Mesendoderm (in vitro differentiated cells): Measurements from ENCODE around the gene POU3F1.
A peak's percentile ranks its signal among the peaks of the same experiment; 100 is the strongest.

ENCODE experiments used
- DNase-seq: peaks from one replicate; pipeline ENCODE4 v3.0.0; 2013
- H2AK5ac ChIP-seq: 2 replicates; pipeline ENCODE4 v1.6.1; 2013; ENCODE audit warnings: low read length, inconsistent platforms
- H2BK120ac ChIP-seq: 2 replicates; pipeline ENCODE4 v1.6.1; 2013; ENCODE audit warnings: low read depth, mild to moderate bottlenecking, low read length, moderate library complexity, mixed read lengths
- H2BK15ac ChIP-seq: replicated peaks from 2 replicates; pipeline ENCODE4 v1.6.1; 2013; ENCODE audit warnings: low read depth, mild to moderate bottlenecking, moderate library complexity
- H2BK5ac ChIP-seq: 2 replicates; pipeline ENCODE4 v1.6.1; 2013; ENCODE audit warnings: low read length, inconsistent platforms
- H3K18ac ChIP-seq: 2 replicates; pipeline ENCODE4 v1.6.1; 2013; ENCODE audit warnings: mild to moderate bottlenecking, low read length, mixed read lengths
- H3K23ac ChIP-seq: one replicate; pipeline ENCODE4 v1.6.1; 2013; ENCODE audit warnings: low read length
- H3K27ac ChIP-seq: 2 replicates; pipeline ENCODE4 v1.5.1; 2013; ENCODE audit warnings: low read depth, mild to moderate bottlenecking, inconsistent platforms, low read length, moderate library complexity
- H3K27me3 ChIP-seq: 2 replicates; pipeline ENCODE4 v1.6.1; 2013; ENCODE audit warnings: low read length, control low read depth, mild to moderate bottlenecking, inconsistent platforms; ENCODE audit not compliant: insufficient read depth, poor library complexity
- H3K36me3 ChIP-seq: 2 replicates; pipeline ENCODE4 v1.6.1; 2013; ENCODE audit warnings: low read length, inconsistent platforms; ENCODE audit not compliant: control insufficient read depth, insufficient read depth
- H3K4ac ChIP-seq: one replicate; pipeline ENCODE4 v1.6.1; 2013; ENCODE audit warnings: low read depth, mild to moderate bottlenecking, low read length, moderate library complexity
- H3K4me1 ChIP-seq: 2 replicates; pipeline ENCODE4 v1.6.1; 2013; ENCODE audit warnings: low read depth, low read length, inconsistent platforms; ENCODE audit not compliant: control insufficient read depth
- H3K4me2 ChIP-seq: 2 replicates; pipeline ENCODE4 v1.6.1; 2013; ENCODE audit warnings: low read length
- H3K4me3 ChIP-seq: 2 replicates; pipeline ENCODE4 v1.5.1; 2013; ENCODE audit warnings: mild to moderate bottlenecking, low read length
- H3K56ac ChIP-seq: one replicate; pipeline ENCODE4 v1.6.1; 2013; ENCODE audit warnings: low read length
- H3K79me1 ChIP-seq: 2 replicates; pipeline ENCODE4 v1.6.1; 2013; ENCODE audit warnings: low read length, inconsistent platforms
- H3K79me2 ChIP-seq: 2 replicates; pipeline ENCODE4 v1.6.1; 2013; ENCODE audit warnings: mild to moderate bottlenecking, low read length; ENCODE audit not compliant: control insufficient read depth, insufficient read depth
- H3K9ac ChIP-seq: 2 replicates; pipeline ENCODE4 v1.6.1; 2013; ENCODE audit warnings: low read length, inconsistent platforms
- H4K5ac ChIP-seq: one replicate; pipeline ENCODE4 v1.6.1; 2013; ENCODE audit warnings: low read length
- H4K8ac ChIP-seq: one replicate; pipeline ENCODE4 v1.6.1; 2013; ENCODE audit warnings: low read depth, mild to moderate bottlenecking, control low read depth, low read length, moderate library complexity
- WGBS: extraction: QIAGEN DNeasy Blood & Tissue Kit; methylation state at CpG from one replicate; pipeline ENCODE4 v1.1.7; 2013; ENCODE audit warnings: low lambda C conversion rate, missing lambda C conversion rate; ENCODE audit not compliant: insufficient coverage; ENCODE audit errors: extremely low coverage; 5-methylcytosine and 5-hydroxymethylcytosine counted together

POU3F1 gene

GRCh38 chr1:38003261-38004250 is 43.0 kb downstream of the POU3F1 start:
- H3K36me3 ChIP-seq: peaks cover 6% of the 10 kb centered on the region
- H3K56ac ChIP-seq: peak overlapping the region; percentile 94
- no CpG with 5 or more reads among the region's 8 CpGs for WGBS
- peak overlapping the region; percentile 59 for H3K23ac ChIP-seq
- H3K9ac ChIP-seq: peak overlapping the region; percentile 96
- peaks cover 31% of the 10 kb centered on the region for H3K79me2 ChIP-seq
- H2AK5ac ChIP-seq: no peak overlapping the region
- peak overlapping the region; percentile 0 for H3K4me3 ChIP-seq
- peak; percentile 36 for DNase-seq
- peaks cover 36% of the 10 kb centered on the region for H3K4me1 ChIP-seq
- H2BK5ac ChIP-seq: no peak overlapping the region
- H3K4me2 ChIP-seq: peak overlapping the region; percentile 99
- H4K5ac ChIP-seq: no peak overlapping the region
- H4K8ac ChIP-seq: no peak overlapping the region
- no peaks in the 10 kb centered on the region for H3K27me3 ChIP-seq
- H3K18ac ChIP-seq: no peak overlapping the region
- H3K79me1 ChIP-seq: peaks cover 19% of the 10 kb centered on the region
- peak overlapping the region; percentile 1 for H3K4ac ChIP-seq
- H3K27ac ChIP-seq: no peak overlapping the region
- H2BK15ac ChIP-seq: no peak overlapping the region
- no peak overlapping the region for H2BK120ac ChIP-seq

- Histone ChIP-seq H2AK5ac (peak overlapping the region; percentile 34), H3K9ac (peak overlapping the region; percentile 10), H3K36me3 (peaks cover 9% of the 10 kb centered on the region), H3K23ac (no peak overlapping the region), H2BK15ac (no peak overlapping the region), H3K4me3 (no peak overlapping the region), H2BK120ac (peak overlapping the region; percentile 89), H3K79me1 (peaks cover 19% of the 10 kb centered on the region), H3K18ac (peak overlapping the region; percentile 68), H4K5ac (no peak overlapping the region), H3K27ac (peak overlapping the region; percentile 92), H3K4ac (peak overlapping the region; percentile 75), H4K8ac (no peak overlapping the region), H3K79me2 (peaks cover 31% of the 10 kb centered on the region), H3K4me2 (peak overlapping the region; percentile 4), H3K27me3 (no peaks in the 10 kb centered on the region), H3K4me1 (peaks cover 34% of the 10 kb centered on the region), H3K56ac (peak overlapping the region; percentile 61), H2BK5ac (peak overlapping the region; percentile 76)
- peak; percentile 94 for DNase-seq
- no CpG with 5 or more reads among the region's 13 CpGs for WGBS
Observed at GRCh38 chr1:38000529-38001455, 45.8 kb downstream of the POU3F1 start.

- Histone ChIP-seq H3K18ac (peak overlapping the region; percentile 68), H2BK15ac (no peak overlapping the region), H2BK120ac (peak overlapping the region; percentile 65), H3K4me2 (no peak overlapping the region), H3K4me1 (peaks cover 36% of the 10 kb centered on the region), H4K5ac (no peak overlapping the region), H4K8ac (no peak overlapping the region), H3K36me3 (peaks cover 9% of the 10 kb centered on the region), H2BK5ac (peak overlapping the region; percentile 76), H2AK5ac (peak overlapping the region; percentile 58), H3K27ac (peak overlapping the region; percentile 92), H3K79me1 (peaks cover 19% of the 10 kb centered on the region), H3K9ac (peak overlapping the region; percentile 10), H3K56ac (peak overlapping the region; percentile 61), H3K27me3 (no peaks in the 10 kb centered on the region), H3K4ac (peak overlapping the region; percentile 57), H3K4me3 (no peak overlapping the region), H3K79me2 (peaks cover 31% of the 10 kb centered on the region), H3K23ac (no peak overlapping the region)
- no CpG with 5 or more reads among the region's 2 CpGs for WGBS
- DNase-seq: no peak
Observed at GRCh38 chr1:38000233-38000528, 46.4 kb downstream of the POU3F1 start.

GRCh38 chr1:37999430-38000232 is 47.0 kb downstream of the POU3F1 start:
- H3K4me3 ChIP-seq: no peak overlapping the region
- no CpG with 5 or more reads among the region's 9 CpGs for WGBS
- peaks cover 11% of the 10 kb centered on the region for H3K36me3 ChIP-seq

GRCh38 chr1:37998913-37999429 is 47.6 kb downstream of the POU3F1 start:
- Histone ChIP-seq H3K4ac (peak overlapping the region; percentile 82), H3K4me2 (no peak overlapping the region), H4K5ac (no peak overlapping the region), H2BK120ac (no peak overlapping the region), H3K36me3 (peaks cover 11% of the 10 kb centered on the region), H3K23ac (peak overlapping the region; percentile 75), H2BK5ac (peak overlapping the region; percentile 94), H2AK5ac (peak overlapping the region; percentile 96), H3K27me3 (no peaks in the 10 kb centered on the region), H3K56ac (peak overlapping the region; percentile 91), H3K79me2 (peaks cover 22% of the 10 kb centered on the region), H3K4me3 (no peak overlapping the region), H3K9ac (peak overlapping the region; percentile 60), H3K27ac (peak overlapping the region; percentile 92), H3K18ac (peak overlapping the region; percentile 55), H3K4me1 (peaks cover 36% of the 10 kb centered on the region), H4K8ac (no peak overlapping the region), H3K79me1 (peaks cover 11% of the 10 kb centered on the region), H2BK15ac (no peak overlapping the region)
- no CpG with 5 or more reads among the region's 16 CpGs for whole genome bisulfite sequencing
- no peak for DNase-seq

More at GRCh38 chr1:37999430-38000232, 47.0 kb downstream of the POU3F1 start:
- Histone ChIP-seq H3K18ac (peak overlapping the region; percentile 68), H3K4ac (peak overlapping the region; percentile 82), H3K4me2 (no peak overlapping the region), H2BK120ac (peak overlapping the region; percentile 65), H3K56ac (peak overlapping the region; percentile 91), H2BK5ac (peak overlapping the region; percentile 94), H3K27ac (peak overlapping the region; percentile 92), H3K9ac (peak overlapping the region; percentile 60), H3K79me2 (peaks cover 29% of the 10 kb centered on the region), H3K79me1 (peaks cover 17% of the 10 kb centered on the region), H2BK15ac (no peak overlapping the region), H4K5ac (no peak overlapping the region), H4K8ac (no peak overlapping the region), H2AK5ac (peak overlapping the region; percentile 96), H3K27me3 (no peaks in the 10 kb centered on the region), H3K4me1 (peaks cover 38% of the 10 kb centered on the region), H3K23ac (peak overlapping the region; percentile 75)
- DNase-seq: peak; percentile 93
